Measurements from ENCODE around the gene PDE2A. TPM values are rescaled to one million over a fixed set of nuclear protein-coding genes. Genes with fewer than 3 reads are reported as not detected.

PDE2A gene
- total and polyA plus RNA-seq, 2 of the 4 experiments (the other 2 are of a cell fraction): 0.02 TPM; not detected in 1

GRCh38 chr11:72720047-72720446 is 45.8 kb upstream of the PDE2A start:
- DNase-seq (no peak), ATAC-seq (ENCODE audit: low read depth) (no peak)
- H3K9me1 ChIP-seq (ENCODE audit: insufficient read depth, low read length): peaks cover 27% of the 10 kb centered on the region
- no peaks in the 10 kb centered on the region for H3K9me3 ChIP-seq (ENCODE audit: control insufficient read depth, insufficient read depth, low read length)
- in situ Hi-C loops (cut with MboI; ENCODE audit: low sequenced_read_pairs) (loop anchor here (5.0 to 10.0 kb wide), 4 partner anchors 72 to 565 kb away; partner anchors contain the start of genes FCHSD2 and STARD10), intact Hi-C loops (cut with micrococcal nuclease) (no loop called here), dilution Hi-C loops (cut with HindIII; ENCODE audit: low sequenced_read_pairs, unreplicated experiment) (no loop called here)
- no peak overlapping the region for H3K27ac ChIP-seq (ENCODE audit: insufficient read depth, low read length)
- no peak overlapping the region for H2AK5ac ChIP-seq (ENCODE audit: low read depth, low read length)
- peaks cover 46 to 95% of the 10 kb centered on the region in 2 experiments for H3K79me1 ChIP-seq (ENCODE audit: low read depth in 1 of 2, low read length in 2 of 2)
- H3K9ac ChIP-seq (ENCODE audit: low read depth, low read length): no peak overlapping the region
- no peak overlapping the region for H4K91ac ChIP-seq (ENCODE audit: insufficient read depth, low read depth, low read length)
- WGBS, 2 experiments (ENCODE audit: extremely low coverage in 2 of 2, insufficient read length in 1 of 2): 80% methylated on average over 2 of the region's 3 CpGs; no CpG with 5 or more reads in 1 of the 2 experiments
- TF ChIP-seq RCOR1 (IDR thresholded peaks at IDR 0.05; ENCODE audit: insufficient replicate concordance, low read length) (no peak), NFE2L2 (IDR thresholded peaks at IDR 0.05; ENCODE audit: low read depth, low read length) (no peak), RFX5 (IDR thresholded peaks at IDR 0.05; ENCODE audit: low read depth, low read length) (no peak), RAD21 (IDR thresholded peaks at IDR 0.05; ENCODE audit: low read length) (no peak), CEBPB (IDR thresholded peaks at IDR 0.05; ENCODE audit: low read depth, low read length) (no peak), POLR2A (IDR thresholded peaks at IDR 0.05; ENCODE audit: low read depth, low read length) (no peak), FOS (IDR thresholded peaks at IDR 0.05; ENCODE audit: low read depth, low read length) (no peak), CHD1 (IDR thresholded peaks at IDR 0.05; ENCODE audit: low read depth, low read length) (no peak), ELK1 (IDR thresholded peaks at IDR 0.05; ENCODE audit: borderline replicate concordance, low read depth, low read length) (no peak), MAZ (IDR thresholded peaks at IDR 0.05; ENCODE audit: borderline replicate concordance, low read depth, low read length) (no peak), BHLHE40 (IDR thresholded peaks at IDR 0.05; ENCODE audit: low read depth, low read length) (no peak), MAFK (IDR thresholded peaks at IDR 0.05; ENCODE audit: low read depth, low read length) (no peak), SMC3 (IDR thresholded peaks at IDR 0.05; ENCODE audit: low read depth, low read length) (no peak), MXI1 (IDR thresholded peaks at IDR 0.05; ENCODE audit: borderline replicate concordance, low read depth, low read length) (no peak), USF2 (IDR thresholded peaks at IDR 0.05; ENCODE audit: low read depth, low read length) (no peak)
- TF ChIP-seq, protein P1, sequence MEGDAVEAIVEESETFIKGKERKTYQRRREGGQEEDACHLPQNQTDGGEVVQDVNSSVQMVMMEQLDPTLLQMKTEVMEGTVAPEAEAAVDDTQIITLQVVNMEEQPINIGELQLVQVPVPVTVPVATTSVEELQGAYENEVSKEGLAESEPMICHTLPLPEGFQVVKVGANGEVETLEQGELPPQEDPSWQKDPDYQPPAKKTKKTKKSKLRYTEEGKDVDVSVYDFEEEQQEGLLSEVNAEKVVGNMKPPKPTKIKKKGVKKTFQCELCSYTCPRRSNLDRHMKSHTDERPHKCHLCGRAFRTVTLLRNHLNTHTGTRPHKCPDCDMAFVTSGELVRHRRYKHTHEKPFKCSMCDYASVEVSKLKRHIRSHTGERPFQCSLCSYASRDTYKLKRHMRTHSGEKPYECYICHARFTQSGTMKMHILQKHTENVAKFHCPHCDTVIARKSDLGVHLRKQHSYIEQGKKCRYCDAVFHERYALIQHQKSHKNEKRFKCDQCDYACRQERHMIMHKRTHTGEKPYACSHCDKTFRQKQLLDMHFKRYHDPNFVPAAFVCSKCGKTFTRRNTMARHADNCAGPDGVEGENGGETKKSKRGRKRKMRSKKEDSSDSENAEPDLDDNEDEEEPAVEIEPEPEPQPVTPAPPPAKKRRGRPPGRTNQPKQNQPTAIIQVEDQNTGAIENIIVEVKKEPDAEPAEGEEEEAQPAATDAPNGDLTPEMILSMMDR (conservative IDR thresholded peaks at IDR 0.05; ENCODE audit: low read depth, low read length): no peak
- POLR2A ChIA-PET (ENCODE audit: unreplicated experiment): no interaction called here
- H3K4me2 ChIP-seq (ENCODE audit: low read depth, low read length): peak overlapping the region; percentile 87
- H3K23ac ChIP-seq (ENCODE audit: low read depth, low read length): peak overlapping the region; percentile 53; the same call in 1 of the 2 replicates
- H2BK5ac ChIP-seq (ENCODE audit: low read depth, low read length, poor library complexity, severe bottlenecking): no peak overlapping the region
- no peak overlapping the region for H3K4me3 ChIP-seq (ENCODE audit: insufficient read depth, low read depth, low read length)
- CTCF ChIA-PET: interaction anchor here (1.0 kb wide), 1 partner anchor 74 kb away, joined by 4 read pairs; the partner anchor contains the start of gene STARD10
- no peak overlapping the region for H4K8ac ChIP-seq (ENCODE audit: low read depth in 2 of 2, low read length in 2 of 2)
- no TSS peak for BruUV-seq (replicated peaks)
- H3K14ac ChIP-seq (replicated peaks; ENCODE audit: low read depth, low read length): 0 out of 2 replicates have a peak overlapping the region, but pooled peaks have one; percentile 4
- no peak overlapping the region for H4K5ac ChIP-seq (ENCODE audit: low read depth, low read length)
- H3K18ac ChIP-seq (ENCODE audit: low read depth, low read length): no peak overlapping the region
- H2BK15ac ChIP-seq (ENCODE audit: low read depth, low read length): no peak overlapping the region
- H2BK120ac ChIP-seq (ENCODE audit: low read depth, low read length): no peak overlapping the region
- H4K20me1 ChIP-seq (ENCODE audit: insufficient read depth, low read length): peaks cover 60% of the 10 kb centered on the region
- H2AK9ac ChIP-seq (replicated peaks; ENCODE audit: low read depth, low read length, poor library complexity): no peak overlapping the region
- H3K56ac ChIP-seq (ENCODE audit: extremely low read depth, insufficient read depth, low read length): no peak overlapping the region
- H2BK20ac ChIP-seq (ENCODE audit: low read depth, low read length): no peak overlapping the region
- H3K36me3 ChIP-seq (ENCODE audit: control insufficient read depth, insufficient read depth, low read length): peaks cover 14% of the 10 kb centered on the region
- H3K27me3 ChIP-seq (ENCODE audit: control insufficient read depth, insufficient read depth, low read length): no peaks in the 10 kb centered on the region
- no peak overlapping the region for H2AFZ ChIP-seq (replicated peaks; ENCODE audit: low read length, poor library complexity)
- H3K4ac ChIP-seq (ENCODE audit: low read depth, low read length): no peak overlapping the region
- peaks cover 27% of the 10 kb centered on the region for H3K4me1 ChIP-seq (ENCODE audit: control insufficient read depth, insufficient read depth, low read length)

Data from IMR-90 (cell line).